Panc1 (cell line): Measurements from ENCODE around the gene BRICD5. TPM values are rescaled to one million over a fixed set of nuclear protein-coding genes. Genes with fewer than 3 reads are reported as not detected.

Experiments
- ATAC-seq: fragments of 200-7000 bp; cut with Tn5 transposase; 2 replicates; pipeline ENCODE4 v1.9.1; 2020; ENCODE audit warnings: mild to moderate bottlenecking, moderate library complexity
- BruUV-seq: library from RNA; stranded (reverse); fragments of 400-500 nt; replicated peaks from 2 replicates; lab custom pipeline; 2021; lab: Mats Ljungman, UMichigan
- CTCF ChIA-PET: fragments of 300-600 bp; sonication (Branson Sonifier 250); formaldehyde crosslinking; loops from one replicate; lab custom pipeline; 2022; ENCODE audit warnings: antibody characterized with exemption; lab: Charles Lee
- POLR2A ChIA-PET: fragments of 300-600 bp; sonication (Branson Sonifier 250); formaldehyde crosslinking; loops from one replicate; lab custom pipeline; 2022; ENCODE audit warnings: antibody characterized with exemption; lab: Charles Lee
- DNase-seq: peaks from one replicate; pipeline ENCODE4 v3.0.0-alpha.2; 2010; ENCODE audit warnings: low read depth, low spot score
- H3K27ac ChIP-seq: 2 replicates; pipeline ENCODE4 v1.5.1; 2011; ENCODE audit warnings: mild to moderate bottlenecking, low read length, inconsistent platforms
- H3K27me3 ChIP-seq: fragments of 200-500 bp; sonication (Bioruptor generic); 2 replicates; pipeline ENCODE4 v1.6.0; 2014; ENCODE audit warnings: low read length, inconsistent platforms; ENCODE audit not compliant: control insufficient read depth, insufficient read depth
- H3K36me3 ChIP-seq: fragments of 200-500 bp; sonication (Bioruptor generic); 2 replicates; pipeline ENCODE4 v1.5.1; 2014; ENCODE audit warnings: inconsistent platforms, mild to moderate bottlenecking, low read length, moderate library complexity; ENCODE audit not compliant: control insufficient read depth, insufficient read depth
- H3K4me1 ChIP-seq: 2 replicates; pipeline ENCODE4 v1.5.1; 2011; ENCODE audit warnings: inconsistent platforms, mild to moderate bottlenecking, low read length, moderate library complexity; ENCODE audit not compliant: control insufficient read depth, insufficient read depth
- H3K4me3 ChIP-seq, 2 experiments: 2 replicates each; pipeline ENCODE4 v1.5.1; 2011 to 2012; ENCODE audit warnings: low read depth in 2 of 2, low read length in 2 of 2, mild to moderate bottlenecking in 2 of 2, inconsistent platforms in 1 of 2, moderate library complexity in 1 of 2
- H3K9me3 ChIP-seq: fragments of 200-500 bp; sonication (Bioruptor generic); 2 replicates; pipeline ENCODE4 v1.5.1; 2014; ENCODE audit warnings: low read depth, mild to moderate bottlenecking, inconsistent platforms, low read length, moderate library complexity; ENCODE audit not compliant: control insufficient read depth, insufficient read depth
- CTCF ChIP-seq: fragments of 450-650 bp; IDR thresholded peaks from 2 replicates; pipeline ENCODE4 v1.5.1; 2017; ENCODE audit warnings: mild to moderate bottlenecking
- POLR2AphosphoS5 ChIP-seq: IDR thresholded peaks from 2 replicates; pipeline ENCODE4 v1.6.1; 2012; ENCODE audit warnings: mild to moderate bottlenecking, low read depth, low read length, moderate library complexity
- REST ChIP-seq, 2 experiments: IDR thresholded peaks; 2 replicates each; pipeline ENCODE4 v1.6.1; 2011 to 2012; ENCODE audit warnings: low read depth in 2 of 2, control low read depth in 1 of 2, low read length in 1 of 2, mild to moderate bottlenecking in 1 of 2, moderate library complexity in 1 of 2; ENCODE audit not compliant: insufficient read depth in 1 of 2
- SIN3A ChIP-seq: IDR thresholded peaks from 2 replicates; pipeline ENCODE4 v1.6.1; 2012; ENCODE audit warnings: low read depth, mild to moderate bottlenecking, low read length, moderate library complexity, borderline replicate concordance; ENCODE audit not compliant: insufficient read depth
- TCF7L2 ChIP-seq: IDR thresholded peaks from 2 replicates; pipeline ENCODE4 v1.6.1; 2011; ENCODE audit warnings: mild to moderate bottlenecking, low read depth, low read length, inconsistent platforms
- in situ Hi-C: cut with HindIII; loops from 2 replicates; pipeline ENCODE4 v1.10.0; 2016; ENCODE audit warnings: low sequenced_read_pairs, low pct_unique_long_range_greater_than_20kb
- intact Hi-C: fragments of 100-400 bp; cut with micrococcal nuclease; formaldehyde crosslinking; loops from one replicate; pipeline ENCODE4 v1.10.0; 2022; ENCODE audit not compliant: unreplicated experiment
- total RNA-seq: library from RNA; stranded (reverse); gene quantifications from one replicate; pipeline ENCODE4 v1.2.1, GENCODE V29; 2021; ENCODE audit not compliant: unreplicated experiment

Gene BRICD5
- total RNA-seq, 1 experiment from 2014 or later: 8.7 TPM

GRCh38 chr16:2186505-2186904 lies 24.2 kb downstream of the BRICD5 start:
- in situ Hi-C loops (no loop called here), intact Hi-C loops (no loop called here)
- ChIA-PET CTCF (no interaction called here), POLR2A (no interaction called here)
- no peak for DNase-seq
- Histone ChIP-seq H3K27ac (no peak overlapping the region), H3K4me1 (0 out of 2 replicates have a peak, but pooled peaks cover 5% of the 10 kb centered on the region), H3K9me3 (no peaks in the 10 kb centered on the region), H3K36me3 (no peaks in the 10 kb centered on the region), H3K27me3 (no peaks in the 10 kb centered on the region), H3K4me3 (no peak overlapping the region)
- BruUV-seq: no TSS peak
- ATAC-seq: no peak
- TF ChIP-seq CTCF: no peak
- no peak for TF ChIP-seq REST (IDR thresholded peaks at IDR 0.05; ENCODE audit: insufficient read depth in 1 of 2, low read depth in 2 of 2, low read length in 1 of 2)
- no peak for TF ChIP-seq SIN3A
- no peak for TF ChIP-seq TCF7L2
- no peak for TF ChIP-seq POLR2AphosphoS5

DNA sequence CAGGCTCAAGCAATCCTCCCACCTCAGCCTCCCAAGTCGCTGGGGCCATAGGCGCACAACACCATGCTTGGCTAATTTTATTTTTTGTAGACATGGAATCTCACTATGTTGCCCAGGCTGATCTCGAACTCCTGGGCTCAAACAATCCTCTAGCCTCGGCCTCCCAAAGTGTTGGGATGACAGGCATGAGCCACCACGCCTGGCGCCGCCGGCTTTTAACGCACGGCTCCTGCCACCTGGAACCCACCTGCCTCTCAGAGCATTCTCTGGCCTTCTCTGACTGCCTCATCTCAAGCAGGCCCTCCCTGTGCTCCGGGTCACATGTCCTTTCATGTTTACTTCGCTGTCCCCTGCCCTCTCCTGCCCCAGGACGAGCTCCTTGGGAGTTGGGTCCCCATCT lies 24.6 kb downstream of the BRICD5 start:
- in situ Hi-C loops: no loop called here
- intact Hi-C loops: no loop called here
- ATAC-seq (no peak), DNase-seq (no peak)
- Histone ChIP-seq H3K9me3 (no peaks in the 10 kb centered on the region), H3K4me1 (0 out of 2 replicates have a peak, but pooled peaks cover 5% of the 10 kb centered on the region), H3K27me3 (no peaks in the 10 kb centered on the region), H3K27ac (no peak overlapping the region), H3K4me3 (no peak overlapping the region), H3K36me3 (no peaks in the 10 kb centered on the region)
- POLR2A ChIA-PET: no interaction called here
- CTCF ChIA-PET: no interaction called here
- BruUV-seq: no TSS peak
- TF ChIP-seq SIN3A: no peak
- no peak for TF ChIP-seq TCF7L2
- no peak for TF ChIP-seq POLR2AphosphoS5
- no peak for TF ChIP-seq REST (IDR thresholded peaks at IDR 0.05; ENCODE audit: insufficient read depth in 1 of 2, low read depth in 2 of 2, low read length in 1 of 2)
- TF ChIP-seq CTCF: no peak
